ENCODE results near the gene DCHS2. TPM values are rescaled to one million over a fixed set of nuclear protein-coding genes. Genes with fewer than 3 reads are reported as not detected.

The DCHS2 gene
- total RNA-seq, 1 donor from 2014 or later = 4.1 TPM

- no peak for TF ChIP-seq CTCF (IDR thresholded peaks at IDR 0.05; ENCODE audit: unreplicated experiment)
- H3K27me3 Mint-ChIP-seq (ENCODE audit: low read depth) = no peaks in the 10 kb centered on the region
- H3K27ac Mint-ChIP-seq = peak overlapping the region; percentile 1
- no peaks in the 10 kb centered on the region for H3K9me3 Mint-ChIP-seq
- H3K4me3 Mint-ChIP-seq = no peak overlapping the region
- H3K4me1 Mint-ChIP-seq = peaks cover 30% of the 10 kb centered on the region
- no peak for DNase-seq (ENCODE audit: low spot score in 2 of 2, unreplicated experiment in 2 of 2)
- H3K36me3 Mint-ChIP-seq = no peaks in the 10 kb centered on the region
Measured at GRCh38 chr4:154471526-154472331, 19.9 kb downstream of the DCHS2 start.

DNA sequence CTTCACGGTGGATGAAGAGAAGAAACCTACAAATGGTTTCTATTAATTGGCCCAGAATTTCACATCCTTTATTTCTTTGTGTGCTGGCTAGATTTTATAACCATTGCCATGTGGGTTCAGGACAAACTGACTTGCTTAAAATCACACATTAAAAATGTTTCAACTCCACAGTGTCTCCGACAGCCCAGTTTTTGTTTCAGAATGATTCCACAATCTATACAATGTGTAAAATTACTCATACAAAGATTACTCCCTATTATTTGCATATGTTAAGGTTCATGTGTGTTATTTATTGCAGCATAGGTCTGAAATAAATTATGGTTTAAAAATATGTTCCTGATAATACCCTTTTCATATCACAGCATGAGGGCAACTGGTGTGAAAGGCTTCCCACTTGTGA lies 20.6 kb downstream of the DCHS2 start:
- Mint-ChIP-seq H3K4me1 (peaks cover 24% of the 10 kb centered on the region), H3K4me3 (no peak overlapping the region), H3K27ac (no peak overlapping the region), H3K9me3 (no peaks in the 10 kb centered on the region), H3K27me3 (ENCODE audit: low read depth) (no peaks in the 10 kb centered on the region), H3K36me3 (no peaks in the 10 kb centered on the region)
- no peak for TF ChIP-seq CTCF (IDR thresholded peaks at IDR 0.05; ENCODE audit: unreplicated experiment)
- DNase-seq (ENCODE audit: low spot score in 2 of 2, unreplicated experiment in 2 of 2) = no peak

DNA sequence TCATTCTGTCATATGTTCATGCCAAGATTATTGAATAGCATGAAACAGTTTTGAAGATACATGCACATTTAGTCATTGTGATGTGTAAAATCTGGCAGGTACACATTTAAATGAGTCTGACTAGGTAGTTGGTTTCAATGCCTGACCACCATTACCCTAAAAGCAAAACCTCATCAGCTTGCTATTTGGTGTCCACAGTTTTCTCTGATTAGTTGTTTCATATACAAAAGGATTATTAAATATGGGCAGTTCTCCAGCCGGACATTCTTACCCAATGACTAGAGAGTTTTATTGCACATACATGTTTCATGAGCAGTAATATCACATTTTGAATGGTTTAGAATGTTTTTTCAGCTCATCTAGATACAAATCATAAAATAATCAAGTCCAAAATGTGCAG lies 23.7 kb downstream of the DCHS2 start:
- no peaks in the 10 kb centered on the region for H3K9me3 Mint-ChIP-seq
- H3K4me3 Mint-ChIP-seq = no peak overlapping the region
- no peak for TF ChIP-seq CTCF (IDR thresholded peaks at IDR 0.05; ENCODE audit: unreplicated experiment)
- H3K27me3 Mint-ChIP-seq (ENCODE audit: low read depth) = no peaks in the 10 kb centered on the region
- peaks cover 16% of the 10 kb centered on the region for H3K4me1 Mint-ChIP-seq
- peaks cover 2% of the 10 kb centered on the region for H3K36me3 Mint-ChIP-seq
- no peak for DNase-seq (ENCODE audit: low spot score in 2 of 2, unreplicated experiment in 2 of 2)
- H3K27ac Mint-ChIP-seq = no peak overlapping the region

DNA sequence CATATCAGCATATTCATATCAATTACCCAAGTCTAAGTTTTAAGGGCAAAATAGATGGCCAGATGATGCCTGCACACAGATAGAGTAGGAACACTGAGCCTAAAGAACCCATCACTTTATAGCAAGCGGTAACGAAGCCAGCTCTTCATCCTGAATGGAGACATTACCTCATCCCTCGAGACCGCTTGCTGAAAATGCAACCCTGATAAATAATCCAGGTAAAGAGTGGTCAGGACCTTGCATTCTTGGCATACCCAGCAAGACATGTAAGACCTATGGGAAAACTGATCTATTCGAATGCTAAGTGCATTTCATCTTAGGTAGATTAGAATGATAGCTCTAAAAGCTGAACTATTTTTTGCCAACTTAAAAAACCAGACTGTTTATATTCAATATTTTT lies 25.3 kb downstream of the DCHS2 start:
- Mint-ChIP-seq H3K36me3 (peaks cover 2% of the 10 kb centered on the region), H3K27me3 (ENCODE audit: low read depth) (no peaks in the 10 kb centered on the region), H3K9me3 (no peaks in the 10 kb centered on the region), H3K4me3 (no peak overlapping the region), H3K27ac (peak overlapping the region; percentile 43), H3K4me1 (peaks cover 5% of the 10 kb centered on the region)
- DNase-seq (ENCODE audit: low spot score in 2 of 2, unreplicated experiment in 2 of 2) = no peak
- no peak for TF ChIP-seq CTCF (IDR thresholded peaks at IDR 0.05; ENCODE audit: unreplicated experiment)

GRCh38 chr4:154465085-154465484 lies 26.5 kb downstream of the DCHS2 start:
- no peak for TF ChIP-seq CTCF (IDR thresholded peaks at IDR 0.05; ENCODE audit: unreplicated experiment)
- H3K9me3 Mint-ChIP-seq = no peaks in the 10 kb centered on the region
- H3K27me3 Mint-ChIP-seq (ENCODE audit: low read depth) = no peaks in the 10 kb centered on the region
- H3K36me3 Mint-ChIP-seq = peaks cover 2% of the 10 kb centered on the region
- H3K4me1 Mint-ChIP-seq = peaks cover 4% of the 10 kb centered on the region
- H3K4me3 Mint-ChIP-seq = no peak overlapping the region
- no peak overlapping the region for H3K27ac Mint-ChIP-seq
- no peak for DNase-seq (ENCODE audit: low spot score in 2 of 2, unreplicated experiment in 2 of 2)

All from mesothelial cell of epicardium (in vitro differentiated cells).